RWPE1 (cell line): ENCODE results near the gene PRRT1.

Source experiments
- CTCF ChIA-PET: fragments of 350-600 bp; sonication (Branson Sonifier 250); formaldehyde crosslinking; extraction: SDS; loops from one replicate; lab custom pipeline; 2021; lab: Yijun Ruan, JAX
- POLR2A ChIA-PET: fragments of 400-600 bp; formaldehyde crosslinking; extraction: SDS; loops from one replicate; lab custom pipeline; 2020; ENCODE audit warnings: antibody characterized with exemption; ENCODE audit not compliant: low non-redundant PET; lab: Yijun Ruan, JAX
- DNase-seq: peaks from one replicate; pipeline ENCODE4 v3.0.0; 2012; ENCODE audit warnings: low spot score
- H3K27ac ChIP-seq: fragments of 450-650 bp; 2 replicates; pipeline ENCODE4 v1.5.1; 2017
- CTCF ChIP-seq: fragments of 450-650 bp; conservative IDR thresholded peaks from 2 replicates; pipeline ENCODE4 v1.5.1; 2017; ENCODE audit warnings: low read depth, mild to moderate bottlenecking

Gene PRRT1

GRCh38 chr6:32151863-32152768 is at the start of gene PRRT1:
Gene PRRT1 (minus strand): TSS chr6:32151939. CDS start chr6:32151827, 112 bp downstream.
- peak within 1 kb of the TSS; percentile 97 for H3K27ac ChIP-seq
- ChIA-PET POLR2A (no interaction called here), CTCF (interaction anchor here (1.7 kb wide), 1 partner anchor 33 kb away, joined by 4 read pairs; no protein-coding TSS in a partner anchor)
- no peak for DNase-seq
- no peak for TF ChIP-seq CTCF

GRCh38 chr6:32200711-32201475 is 49.2 kb upstream of the PRRT1 start:
- TF ChIP-seq CTCF, result no peak
- H3K27ac ChIP-seq, result no peak overlapping the region
- CTCF ChIA-PET, result interaction anchor here (0.6 kb wide), 1 partner anchor 108 kb away, joined by 4 read pairs; no protein-coding TSS in a partner anchor
- DNase-seq, result no peak
- POLR2A ChIA-PET, result no interaction called here

- POLR2A ChIA-PET, result no interaction called here
- DNase-seq, result no peak
- CTCF ChIA-PET, result interaction anchor here (0.7 kb wide), 1 partner anchor 726 kb away, joined by 3 read pairs; no protein-coding TSS in a partner anchor
- no peak overlapping the region for H3K27ac ChIP-seq
- TF ChIP-seq CTCF, result no peak
Observed at GRCh38 chr6:32198866-32199265, 47.1 kb upstream of the PRRT1 start.

GRCh38 chr6:32198345-32198696 is 46.6 kb upstream of the PRRT1 start:
- peak overlapping the region; percentile 95; the same call in 1 of the 2 replicates for H3K27ac ChIP-seq
- TF ChIP-seq CTCF, result no peak
- ChIA-PET POLR2A (no interaction called here), CTCF (interaction anchor here (0.6 to 0.7 kb wide), 2 partner anchors 56 to 727 kb away, joined by 3 read pairs; no protein-coding TSS in a partner anchor)
- DNase-seq, result no peak

- TF ChIP-seq CTCF, result no peak
Observed at GRCh38 chr6:32196682-32197616, 45.2 kb upstream of the PRRT1 start.

More at GRCh38 chr6:32196682-32197616, 45.2 kb upstream of the PRRT1 start:
- H3K27ac ChIP-seq, result peak overlapping the region; percentile 95
- ChIA-PET CTCF (interaction anchor here (0.7 kb wide), 1 partner anchor 167 kb away, joined by 4 read pairs; no protein-coding TSS in a partner anchor), POLR2A (no interaction called here)
- DNase-seq, result no peak
